ENCODE data around the gene SRRM4. TPM values are rescaled to one million over a fixed set of nuclear protein-coding genes. Genes with fewer than 3 reads are reported as not detected.

Gene SRRM4
- total RNA-seq, 1 experiment from 2014 or later = under 0.01 TPM

DNA sequence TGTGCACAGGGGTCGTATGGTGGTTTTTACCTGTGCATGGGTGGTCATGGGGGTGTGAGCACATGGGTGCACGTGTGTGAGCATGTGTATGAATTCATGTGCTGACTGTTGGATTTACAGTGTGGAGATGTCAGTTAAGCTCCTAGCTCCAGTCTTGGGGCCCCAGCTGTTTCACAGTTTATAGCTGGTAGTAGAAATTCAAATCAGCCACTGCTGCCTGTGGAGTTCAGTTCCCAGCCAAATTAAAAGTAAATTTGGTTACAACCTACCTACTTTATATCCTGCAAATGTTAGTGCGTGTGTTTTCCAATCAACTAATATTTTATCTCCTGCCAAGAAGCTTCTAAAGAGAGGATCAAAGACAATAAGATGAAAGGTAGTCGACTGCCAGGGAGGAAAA, 141.4 kb downstream of the SRRM4 start:
- H3K79me2 ChIP-seq (ENCODE audit: low read length) = no peaks in the 10 kb centered on the region
- intact Hi-C loops (cut with micrococcal nuclease) = no loop called here
- BruUV-seq (replicated peaks) = no TSS peak

DNA sequence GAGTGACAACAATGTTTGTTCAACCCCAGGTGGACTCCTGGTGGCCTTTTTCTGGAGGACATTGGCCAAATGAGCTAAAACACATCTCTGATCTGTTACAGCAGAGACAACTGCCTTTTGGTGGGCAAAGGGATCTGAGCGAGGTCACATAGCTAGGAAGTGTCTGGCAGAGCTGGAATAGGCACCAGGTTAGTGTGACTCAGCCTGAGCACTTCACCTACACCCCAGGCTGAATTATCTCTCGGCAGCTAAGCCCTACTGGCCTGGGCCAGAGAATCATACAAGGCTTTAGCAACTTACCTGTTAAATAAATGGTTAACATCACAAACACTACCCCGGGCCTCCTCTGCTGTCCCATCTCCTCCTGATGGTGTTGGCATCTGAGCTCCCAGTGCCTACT, 147.2 kb downstream of the SRRM4 start:
- peaks cover 2% of the 10 kb centered on the region for H3K9me3 ChIP-seq (ENCODE audit: low read length)
- H3K9me2 ChIP-seq (replicated peaks; ENCODE audit: low read length) = no peaks in the 10 kb centered on the region
- no peak overlapping the region for H3K9ac ChIP-seq (ENCODE audit: low read length)
- H3K79me2 ChIP-seq (ENCODE audit: low read length) = no peaks in the 10 kb centered on the region
- BruUV-seq (replicated peaks) = no TSS peak
- no peaks in the 10 kb centered on the region for H3F3A ChIP-seq (ENCODE audit: low read length, unreplicated experiment)
- no peaks in the 10 kb centered on the region for H3K4me1 ChIP-seq (ENCODE audit: insufficient read depth, low read length)
- H3K4me2 ChIP-seq (ENCODE audit: low read length) = no peak overlapping the region
- H3K27ac ChIP-seq (ENCODE audit: low read length) = no peak overlapping the region
- peaks cover 9% of the 10 kb centered on the region; the same call in 1 of the 2 replicates for H3K27me3 ChIP-seq (ENCODE audit: low read length)
- no peak overlapping the region for H3K4me3 ChIP-seq (ENCODE audit: low read length)
- ChIA-PET CTCF (no interaction called here), POLR2A (ENCODE audit: unreplicated experiment) (no interaction called here)
- no peak for ATAC-seq
- intact Hi-C loops (cut with micrococcal nuclease) = no loop called here
- TF ChIP-seq EZH2 (IDR thresholded peaks at IDR 0.05; ENCODE audit: low read length, unreplicated experiment) = no peak
- no peak for TF ChIP-seq EZH2phosphoT487 (IDR thresholded peaks at IDR 0.05; ENCODE audit: borderline replicate concordance, low read length)
- TF ChIP-seq CTCF (conservative IDR thresholded peaks at IDR 0.05; ENCODE audit: low read depth, low read length) = no peak
- H2AFZ ChIP-seq (ENCODE audit: low read length) = no peak overlapping the region
- no peaks in the 10 kb centered on the region for H3K36me3 ChIP-seq (ENCODE audit: low read depth, low read length)
- H4K20me1 ChIP-seq (ENCODE audit: low read length) = no peaks in the 10 kb centered on the region
- no peak for DNase-seq

More for the DNA sequence above, 141.4 kb downstream of the SRRM4 start:
- H3K9ac ChIP-seq (ENCODE audit: low read length) = no peak overlapping the region
- no peaks in the 10 kb centered on the region for H3K9me3 ChIP-seq (ENCODE audit: low read length)
- H3K27ac ChIP-seq (ENCODE audit: low read length) = no peak overlapping the region
- H3K4me2 ChIP-seq (ENCODE audit: low read length) = no peak overlapping the region
- H3F3A ChIP-seq (ENCODE audit: low read length, unreplicated experiment) = no peaks in the 10 kb centered on the region
- POLR2A ChIA-PET (ENCODE audit: unreplicated experiment) = no interaction called here
- DNase-seq = no peak
- peaks cover 47% of the 10 kb centered on the region for H3K27me3 ChIP-seq (ENCODE audit: low read length)
- CTCF ChIA-PET = no interaction called here
- no peak overlapping the region for H2AFZ ChIP-seq (ENCODE audit: low read length)
- H3K4me1 ChIP-seq (ENCODE audit: insufficient read depth, low read length) = no peaks in the 10 kb centered on the region
- no peaks in the 10 kb centered on the region for H4K20me1 ChIP-seq (ENCODE audit: low read length)
- no peaks in the 10 kb centered on the region for H3K36me3 ChIP-seq (ENCODE audit: low read depth, low read length)
- TF ChIP-seq EZH2 (IDR thresholded peaks at IDR 0.05; ENCODE audit: low read length, unreplicated experiment) = no peak
- no peak for TF ChIP-seq CTCF (conservative IDR thresholded peaks at IDR 0.05; ENCODE audit: low read depth, low read length)
- no peak for TF ChIP-seq EZH2phosphoT487 (IDR thresholded peaks at IDR 0.05; ENCODE audit: borderline replicate concordance, low read length)
- H3K4me3 ChIP-seq (ENCODE audit: low read length) = no peak overlapping the region
- no peak for ATAC-seq
- H3K9me2 ChIP-seq (replicated peaks; ENCODE audit: low read length) = no peaks in the 10 kb centered on the region

- no peak for ATAC-seq
- Histone ChIP-seq H3K9me2 (replicated peaks; ENCODE audit: low read length) (no peaks in the 10 kb centered on the region), H3K79me2 (ENCODE audit: low read length) (no peaks in the 10 kb centered on the region), H2AFZ (ENCODE audit: low read length) (no peak overlapping the region), H3K9me3 (ENCODE audit: low read length) (peaks cover 5% of the 10 kb centered on the region), H3K9ac (ENCODE audit: low read length) (no peak overlapping the region), H3K4me1 (ENCODE audit: insufficient read depth, low read length) (no peaks in the 10 kb centered on the region), H4K20me1 (ENCODE audit: low read length) (no peaks in the 10 kb centered on the region), H3K36me3 (ENCODE audit: low read depth, low read length) (no peaks in the 10 kb centered on the region), H3K4me3 (ENCODE audit: low read length) (no peak overlapping the region), H3K27ac (ENCODE audit: low read length) (no peak overlapping the region), H3K4me2 (ENCODE audit: low read length) (no peak overlapping the region), H3K27me3 (ENCODE audit: low read length) (0 out of 2 replicates have a peak, but pooled peaks cover 1% of the 10 kb centered on the region), H3F3A (ENCODE audit: low read length, unreplicated experiment) (no peaks in the 10 kb centered on the region)
- ChIA-PET CTCF (no interaction called here), POLR2A (ENCODE audit: unreplicated experiment) (no interaction called here)
- intact Hi-C loops (cut with micrococcal nuclease) = no loop called here
- TF ChIP-seq EZH2 (IDR thresholded peaks at IDR 0.05; ENCODE audit: low read length, unreplicated experiment) (no peak), EZH2phosphoT487 (IDR thresholded peaks at IDR 0.05; ENCODE audit: borderline replicate concordance, low read length) (no peak), CTCF (conservative IDR thresholded peaks at IDR 0.05; ENCODE audit: low read depth, low read length) (no peak)
- BruUV-seq (replicated peaks) = no TSS peak
- no peak for DNase-seq
Measured at GRCh38 chr12:119129827-119130434, 148.6 kb downstream of the SRRM4 start.
